ENCODE measurements around the gene UBAC1.
"Not testable (repeated sequence)": the region's sequence is repeated elsewhere in the genome, so short reads cannot be mapped to it uniquely, and the experiment has no call there.

UBAC1 gene

DNA sequence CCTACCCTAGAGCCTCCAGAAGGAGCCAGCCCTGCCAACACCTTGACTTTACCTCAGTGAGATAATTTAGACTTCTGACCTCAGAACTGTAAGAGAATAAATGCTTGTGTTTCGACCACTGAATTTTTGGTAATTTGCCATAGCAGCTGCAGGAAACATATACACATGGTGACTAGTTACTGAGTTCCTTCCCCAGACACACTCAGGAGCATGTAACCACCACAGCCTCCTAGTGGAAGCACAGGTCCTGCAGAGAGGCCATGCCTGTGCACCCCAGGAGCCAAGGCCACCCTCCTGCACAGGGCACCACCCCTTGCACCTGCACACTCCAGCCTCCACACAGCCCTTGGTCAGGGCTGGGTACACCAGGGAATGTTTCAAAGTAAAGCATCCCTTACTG lies 46.3 kb downstream of the UBAC1 start:
- TF ChIP-seq, protein P1, sequence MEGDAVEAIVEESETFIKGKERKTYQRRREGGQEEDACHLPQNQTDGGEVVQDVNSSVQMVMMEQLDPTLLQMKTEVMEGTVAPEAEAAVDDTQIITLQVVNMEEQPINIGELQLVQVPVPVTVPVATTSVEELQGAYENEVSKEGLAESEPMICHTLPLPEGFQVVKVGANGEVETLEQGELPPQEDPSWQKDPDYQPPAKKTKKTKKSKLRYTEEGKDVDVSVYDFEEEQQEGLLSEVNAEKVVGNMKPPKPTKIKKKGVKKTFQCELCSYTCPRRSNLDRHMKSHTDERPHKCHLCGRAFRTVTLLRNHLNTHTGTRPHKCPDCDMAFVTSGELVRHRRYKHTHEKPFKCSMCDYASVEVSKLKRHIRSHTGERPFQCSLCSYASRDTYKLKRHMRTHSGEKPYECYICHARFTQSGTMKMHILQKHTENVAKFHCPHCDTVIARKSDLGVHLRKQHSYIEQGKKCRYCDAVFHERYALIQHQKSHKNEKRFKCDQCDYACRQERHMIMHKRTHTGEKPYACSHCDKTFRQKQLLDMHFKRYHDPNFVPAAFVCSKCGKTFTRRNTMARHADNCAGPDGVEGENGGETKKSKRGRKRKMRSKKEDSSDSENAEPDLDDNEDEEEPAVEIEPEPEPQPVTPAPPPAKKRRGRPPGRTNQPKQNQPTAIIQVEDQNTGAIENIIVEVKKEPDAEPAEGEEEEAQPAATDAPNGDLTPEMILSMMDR (conservative IDR thresholded peaks at IDR 0.05; ENCODE audit: low read depth, low read length) = peak; percentile 28
- DNase-seq (ENCODE audit: low read depth) = peak; percentile 69
- no peak overlapping the region for H3K4me3 ChIP-seq (ENCODE audit: low read depth, low read length)

DNA sequence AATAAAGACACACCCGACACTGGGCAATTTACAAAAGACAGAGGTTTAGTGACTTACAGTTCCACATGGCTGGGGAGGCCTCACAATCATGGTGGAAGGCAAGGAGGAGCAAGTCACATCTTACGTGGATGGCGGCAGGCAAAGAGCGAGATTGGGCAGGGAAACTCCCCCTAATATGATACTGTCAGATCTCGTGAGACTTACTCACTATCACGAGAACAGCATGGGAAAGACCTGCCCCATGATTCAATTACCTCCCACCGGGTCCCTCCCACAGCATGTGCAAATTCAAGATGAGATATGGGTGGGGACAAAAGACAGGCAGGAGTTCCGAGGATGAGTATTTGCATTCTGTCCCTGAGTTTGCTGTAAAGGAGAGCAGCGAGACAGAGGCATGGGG lies 49.9 kb downstream of the UBAC1 start:
- DNase-seq (ENCODE audit: low read depth); H3K4me3 ChIP-seq (ENCODE audit: low read depth, low read length): not testable (repeated sequence)

DNA sequence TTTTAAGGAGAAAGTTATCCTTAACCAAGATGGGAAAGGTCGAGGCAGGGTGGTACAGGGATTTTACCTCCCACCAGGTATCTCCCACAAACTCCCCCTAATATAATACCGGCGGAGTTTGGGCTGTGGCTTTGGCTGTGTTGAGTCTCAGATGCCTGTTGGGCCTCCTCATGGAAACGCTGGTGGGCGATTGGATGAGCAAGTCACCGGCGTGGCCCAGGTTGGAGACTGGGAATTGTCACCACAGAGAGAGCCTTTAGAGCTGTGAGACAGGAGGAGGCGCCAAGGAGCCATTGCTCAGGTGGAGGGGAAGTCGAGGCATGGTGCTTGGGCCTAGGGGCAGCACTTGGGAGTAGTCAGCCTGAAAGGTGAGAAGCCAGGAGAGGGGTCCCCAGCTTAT lies 50.4 kb downstream of the UBAC1 start:
- TF ChIP-seq, protein P1 (conservative IDR thresholded peaks at IDR 0.05; ENCODE audit: low read depth, low read length) = no peak
- DNase-seq (ENCODE audit: low read depth) = no peak
- no peak overlapping the region for H3K4me3 ChIP-seq (ENCODE audit: low read depth, low read length)

DNA sequence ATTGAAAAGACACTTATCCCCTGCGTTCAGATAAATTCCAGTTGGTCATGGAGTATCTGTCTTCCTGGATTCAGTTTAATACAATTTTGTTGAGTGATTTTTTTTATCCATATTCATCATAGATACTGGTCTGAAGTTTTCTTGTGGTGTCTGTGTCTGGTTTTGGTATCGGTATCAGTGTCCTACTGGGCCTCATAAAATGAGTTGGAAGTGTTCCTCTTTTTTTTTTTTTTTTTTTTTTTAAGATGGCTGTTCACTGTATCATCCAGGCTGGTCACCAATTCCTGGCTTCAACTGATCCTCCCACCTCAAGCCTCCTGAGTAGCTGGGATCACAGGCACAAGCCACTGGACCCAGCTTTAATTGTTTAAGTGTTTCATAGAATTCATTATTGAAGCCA lies 51.0 kb downstream of the UBAC1 start:
- DNase-seq (ENCODE audit: low read depth) = no peak
- TF ChIP-seq, protein P1 (conservative IDR thresholded peaks at IDR 0.05; ENCODE audit: low read depth, low read length) = no peak
- H3K4me3 ChIP-seq (ENCODE audit: low read depth, low read length) = no peak overlapping the region

DNA sequence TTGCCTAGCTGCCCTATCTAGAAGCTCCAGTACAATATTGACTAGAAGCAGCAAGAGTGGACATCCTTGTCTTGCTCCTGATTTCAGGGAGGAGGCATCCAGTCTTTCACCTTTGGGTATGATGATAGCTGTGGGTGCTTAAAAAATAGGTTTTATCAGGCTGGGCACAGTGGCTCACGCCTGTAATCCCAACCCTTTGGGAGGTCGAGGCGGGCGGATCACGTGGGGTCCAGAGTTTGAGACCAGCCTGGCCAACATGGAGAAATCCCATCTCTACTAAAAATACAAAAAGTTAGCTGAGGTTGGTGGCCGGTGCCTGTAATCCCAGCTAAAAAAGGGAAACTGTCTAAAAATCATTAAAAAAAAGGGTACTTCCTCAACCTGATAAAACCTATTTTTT lies 51.8 kb downstream of the UBAC1 start:
- TF ChIP-seq, protein P1 (conservative IDR thresholded peaks at IDR 0.05; ENCODE audit: low read depth, low read length) = no peak
- DNase-seq (ENCODE audit: low read depth) = no peak
- no peak overlapping the region for H3K4me3 ChIP-seq (ENCODE audit: low read depth, low read length)

DNA sequence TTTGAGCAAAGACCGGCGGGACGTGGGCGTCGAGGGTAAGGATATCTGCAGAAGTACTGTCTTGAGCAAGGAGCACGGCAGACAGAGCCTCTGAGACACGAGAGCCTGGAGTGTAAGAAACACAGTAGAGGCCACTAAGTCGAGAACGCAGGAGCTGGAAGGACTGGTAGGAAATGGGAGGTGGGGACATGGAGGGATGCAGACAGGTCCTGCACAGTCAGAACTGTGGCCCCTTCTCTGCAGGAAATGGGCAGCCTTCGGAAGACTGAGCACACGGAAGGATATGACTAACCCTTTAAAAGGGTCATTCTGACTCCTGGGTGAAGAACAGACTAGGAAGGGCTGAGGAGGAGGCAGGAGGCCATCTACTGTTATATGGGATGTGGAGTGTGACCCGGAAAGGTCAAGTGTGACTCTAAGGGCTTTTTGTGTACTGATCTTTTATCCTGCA lies 52.4 kb downstream of the UBAC1 start:
- TF ChIP-seq, protein P1 (conservative IDR thresholded peaks at IDR 0.05; ENCODE audit: low read depth, low read length) = no peak
- no peak for DNase-seq (ENCODE audit: low read depth)
- H3K4me3 ChIP-seq (ENCODE audit: low read depth, low read length) = peak overlapping the region; percentile 4

GRCh38 chr9:135908093-135908753 lies 53.0 kb downstream of the UBAC1 start:
- peak overlapping the region; percentile 72 for H3K4me3 ChIP-seq (ENCODE audit: low read depth, low read length)
- TF ChIP-seq, protein P1 (conservative IDR thresholded peaks at IDR 0.05; ENCODE audit: low read depth, low read length) = no peak
- no peak for DNase-seq (ENCODE audit: low read depth)

Measured in choroid plexus epithelial cell (primary cell).